ENCODE results near the gene VAV3.

VAV3 gene

DNA sequence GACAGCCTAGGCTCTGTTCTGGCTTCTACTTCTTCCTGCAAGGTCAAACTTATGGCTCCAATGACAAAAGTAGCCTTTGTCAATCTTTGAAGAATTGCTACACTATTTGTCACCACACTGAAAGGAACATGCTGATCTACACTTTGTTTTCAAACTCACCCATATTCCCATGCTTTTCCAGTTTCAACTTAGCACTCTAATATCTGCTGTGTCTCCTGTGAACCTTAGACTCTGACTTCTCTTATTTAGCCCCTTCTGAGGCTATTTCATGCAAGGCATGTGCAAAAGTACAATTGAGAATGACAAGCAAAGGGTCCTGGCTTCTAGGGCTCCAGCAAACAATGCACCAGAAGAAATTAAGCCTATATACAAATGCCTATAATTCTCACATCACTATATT is 374.9 kb downstream of the VAV3 start:
- POLR2A ChIA-PET (ENCODE audit: low non-redundant PET), result no interaction called here
- TF ChIP-seq, protein P1, sequence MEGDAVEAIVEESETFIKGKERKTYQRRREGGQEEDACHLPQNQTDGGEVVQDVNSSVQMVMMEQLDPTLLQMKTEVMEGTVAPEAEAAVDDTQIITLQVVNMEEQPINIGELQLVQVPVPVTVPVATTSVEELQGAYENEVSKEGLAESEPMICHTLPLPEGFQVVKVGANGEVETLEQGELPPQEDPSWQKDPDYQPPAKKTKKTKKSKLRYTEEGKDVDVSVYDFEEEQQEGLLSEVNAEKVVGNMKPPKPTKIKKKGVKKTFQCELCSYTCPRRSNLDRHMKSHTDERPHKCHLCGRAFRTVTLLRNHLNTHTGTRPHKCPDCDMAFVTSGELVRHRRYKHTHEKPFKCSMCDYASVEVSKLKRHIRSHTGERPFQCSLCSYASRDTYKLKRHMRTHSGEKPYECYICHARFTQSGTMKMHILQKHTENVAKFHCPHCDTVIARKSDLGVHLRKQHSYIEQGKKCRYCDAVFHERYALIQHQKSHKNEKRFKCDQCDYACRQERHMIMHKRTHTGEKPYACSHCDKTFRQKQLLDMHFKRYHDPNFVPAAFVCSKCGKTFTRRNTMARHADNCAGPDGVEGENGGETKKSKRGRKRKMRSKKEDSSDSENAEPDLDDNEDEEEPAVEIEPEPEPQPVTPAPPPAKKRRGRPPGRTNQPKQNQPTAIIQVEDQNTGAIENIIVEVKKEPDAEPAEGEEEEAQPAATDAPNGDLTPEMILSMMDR (conservative IDR thresholded peaks at IDR 0.05; ENCODE audit: low read depth), result no peak
- H3K27ac ChIP-seq, result no peak overlapping the region
- no peak for DNase-seq (ENCODE audit: low spot score)
- CTCF ChIA-PET, result no interaction called here

DNA sequence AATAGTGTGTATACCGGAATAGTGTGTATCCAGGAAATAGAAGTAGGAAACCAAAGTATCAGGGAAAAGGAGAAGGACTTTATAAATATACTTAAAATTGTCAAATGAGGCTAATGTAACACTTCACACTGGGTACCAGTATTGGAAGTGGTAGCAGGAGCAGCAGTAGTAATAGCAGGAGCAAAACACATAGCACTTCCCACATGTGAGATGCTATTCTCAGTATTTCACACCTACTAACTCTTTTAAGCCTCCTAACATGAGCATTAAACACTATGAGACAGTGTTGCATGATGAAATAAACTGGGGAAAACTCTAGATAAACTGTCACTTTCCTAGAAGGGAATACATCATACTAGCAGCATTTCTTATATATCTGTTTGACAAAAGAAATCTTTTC is 376.7 kb downstream of the VAV3 start:
- POLR2A ChIA-PET (ENCODE audit: low non-redundant PET), result no interaction called here
- DNase-seq (ENCODE audit: low spot score), result no peak
- H3K27ac ChIP-seq, result no peak overlapping the region
- CTCF ChIA-PET, result no interaction called here
- TF ChIP-seq, protein P1 (conservative IDR thresholded peaks at IDR 0.05; ENCODE audit: low read depth), result no peak

DNA sequence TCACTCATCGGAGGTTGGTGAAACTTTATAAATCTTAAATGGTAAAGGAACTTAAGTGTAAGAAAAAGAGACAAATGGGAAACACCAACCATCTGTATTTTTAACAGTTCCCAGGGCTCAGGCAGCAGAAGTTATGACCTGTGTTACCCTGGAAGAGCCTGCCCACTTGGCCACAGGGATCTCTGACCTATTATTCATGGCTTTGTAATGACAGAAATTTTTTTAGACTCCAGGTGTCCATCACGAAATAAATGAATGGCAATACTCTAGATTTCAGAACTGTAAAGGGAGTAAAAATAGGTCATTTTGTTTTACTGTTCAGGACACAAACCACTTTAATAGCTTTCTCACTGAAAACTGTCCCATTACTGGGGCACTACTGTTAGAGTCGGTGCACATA is 389.8 kb downstream of the VAV3 start:
- no peak overlapping the region for H3K27ac ChIP-seq
- POLR2A ChIA-PET (ENCODE audit: low non-redundant PET), result no interaction called here
- CTCF ChIA-PET, result no interaction called here
- TF ChIP-seq, protein P1 (conservative IDR thresholded peaks at IDR 0.05; ENCODE audit: low read depth), result no peak
- DNase-seq (ENCODE audit: low spot score), result no peak

DNA sequence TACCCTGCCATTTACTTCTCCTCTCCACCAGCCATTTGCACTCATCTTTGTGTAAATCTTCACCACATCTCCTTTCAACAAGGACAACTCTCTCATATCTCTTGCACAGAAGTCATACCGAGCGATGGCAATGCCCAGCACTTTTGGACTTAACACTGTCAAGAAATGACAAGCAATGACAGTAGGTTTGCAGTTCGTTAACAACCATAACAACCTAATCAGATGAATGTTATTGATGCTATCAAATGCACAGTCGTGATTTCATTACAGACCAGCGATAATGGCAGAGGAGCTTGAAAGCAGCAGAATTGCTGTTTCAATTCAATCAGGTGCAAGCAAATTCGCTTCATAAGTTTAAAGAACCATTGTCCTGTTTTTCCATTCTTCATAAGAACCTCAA is 390.9 kb downstream of the VAV3 start:
- TF ChIP-seq, protein P1 (conservative IDR thresholded peaks at IDR 0.05; ENCODE audit: low read depth), result no peak
- CTCF ChIA-PET, result interaction anchor here (0.6 kb wide), 1 partner anchor 12 kb away, joined by 3 read pairs; no protein-coding TSS in a partner anchor
- H3K27ac ChIP-seq, result peak overlapping the region; percentile 75
- no peak for DNase-seq (ENCODE audit: low spot score)
- POLR2A ChIA-PET (ENCODE audit: low non-redundant PET), result no interaction called here

DNA sequence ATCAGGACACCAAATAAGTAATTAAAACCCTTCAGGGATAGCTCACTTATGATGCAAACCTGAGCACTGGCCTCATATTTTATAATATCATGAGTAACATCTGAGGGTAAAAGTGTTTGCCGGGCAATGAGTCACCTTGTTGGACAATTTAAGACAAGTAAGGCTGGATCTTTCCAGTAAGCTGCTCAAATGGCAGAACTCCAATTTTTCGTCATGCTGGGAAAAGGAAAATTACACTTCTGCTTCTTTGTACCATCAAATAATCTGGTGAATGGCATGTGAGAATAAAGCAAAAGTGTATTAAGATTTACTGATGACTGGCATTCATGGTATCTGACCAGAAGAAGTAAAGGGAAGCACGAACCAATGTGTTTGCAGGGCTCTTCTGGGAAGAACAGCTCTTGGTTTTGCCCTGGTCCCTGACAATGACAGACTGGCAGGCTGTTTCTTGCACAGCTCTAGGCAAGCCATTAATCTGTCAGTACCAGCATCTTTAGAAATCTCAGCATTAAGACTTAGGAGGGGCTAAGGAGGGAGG is 392.2 kb downstream of the VAV3 start:
- CTCF ChIA-PET, result interaction anchor here (0.6 to 1.0 kb wide), 4 partner anchors 43 to 178 kb away, joined by 3 read pairs; no protein-coding TSS in a partner anchor

DNA sequence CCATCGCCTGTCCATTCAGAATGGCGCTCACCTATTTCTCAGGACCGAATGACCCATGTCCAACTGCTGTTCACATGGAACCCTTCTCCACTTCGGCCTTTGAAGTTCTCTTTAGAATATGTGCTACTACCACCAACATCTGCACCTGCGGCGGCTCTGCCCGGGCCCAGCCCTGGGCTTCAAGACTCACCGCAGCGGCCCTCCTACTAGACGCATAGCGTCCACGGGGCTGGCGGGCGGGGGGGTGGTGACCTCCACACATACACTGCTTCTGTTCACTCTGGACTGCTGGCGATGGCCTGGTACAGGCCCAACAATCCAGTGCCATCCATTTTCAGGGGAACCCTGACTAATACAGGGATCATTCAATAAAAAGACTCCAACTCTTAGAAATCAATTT is 394.2 kb downstream of the VAV3 start:
- no peak for DNase-seq (ENCODE audit: low spot score)
- H3K27ac ChIP-seq, result peak overlapping the region; percentile 62
- CTCF ChIA-PET, result no interaction called here
- TF ChIP-seq, protein P1 (conservative IDR thresholded peaks at IDR 0.05; ENCODE audit: low read depth), result no peak
- POLR2A ChIA-PET (ENCODE audit: low non-redundant PET), result no interaction called here

More for the DNA sequence above, 392.2 kb downstream of the VAV3 start:
- TF ChIP-seq, protein P1 (conservative IDR thresholded peaks at IDR 0.05; ENCODE audit: low read depth), result no peak
- peak overlapping the region; percentile 24; the same call in 1 of the 2 replicates for H3K27ac ChIP-seq
- peak; percentile 85 for DNase-seq (ENCODE audit: low spot score)
- POLR2A ChIA-PET (ENCODE audit: low non-redundant PET), result no interaction called here
